NCI-H1417 (cell line): ENCODE data around the gene BST2.

ENCODE experiments used
- DNase-seq, 3 experiments: peaks; one replicate each; lab custom pipeline; 2025; lab: John Stamatoyannopoulos, UW

Gene BST2

GRCh38 chr19:17405250-17406045 lies at the start of gene BST2:
Gene BST2 (minus strand): TSS chr19:17405630. CDS start chr19:17405575, 55 bp downstream.
- DNase-seq: no peak

DNA sequence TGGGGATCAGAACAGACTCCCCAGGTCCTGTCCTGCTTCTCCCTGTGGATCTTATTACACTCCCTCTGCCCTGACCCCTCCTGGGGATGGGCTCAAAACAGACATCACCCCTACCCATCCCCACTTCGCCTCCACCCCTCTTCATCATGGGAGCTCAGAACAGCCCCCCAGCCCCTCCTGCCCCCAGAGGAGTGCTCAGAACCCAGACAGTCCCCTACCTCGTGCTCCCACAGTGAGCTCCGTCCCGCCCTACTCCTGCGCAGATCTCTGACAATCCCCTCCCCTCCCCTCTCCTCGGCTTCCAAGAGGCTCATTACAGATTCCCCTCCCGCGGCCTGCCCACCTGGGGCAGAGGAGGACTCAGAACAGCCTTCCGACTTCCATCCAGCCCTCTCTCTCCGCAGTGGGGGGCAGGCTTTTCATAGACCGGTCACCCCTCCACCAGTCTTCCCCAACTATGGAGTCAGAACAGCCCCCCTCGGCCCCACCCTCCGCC lies 49.2 kb upstream of the BST2 start:
- peak in 1 of 3 experiments; percentile 29 for DNase-seq

- DNase-seq: no peak
These were observed 46.4 kb upstream of the BST2 start for GRCh38 chr19:17451820-17452219.

DNA sequence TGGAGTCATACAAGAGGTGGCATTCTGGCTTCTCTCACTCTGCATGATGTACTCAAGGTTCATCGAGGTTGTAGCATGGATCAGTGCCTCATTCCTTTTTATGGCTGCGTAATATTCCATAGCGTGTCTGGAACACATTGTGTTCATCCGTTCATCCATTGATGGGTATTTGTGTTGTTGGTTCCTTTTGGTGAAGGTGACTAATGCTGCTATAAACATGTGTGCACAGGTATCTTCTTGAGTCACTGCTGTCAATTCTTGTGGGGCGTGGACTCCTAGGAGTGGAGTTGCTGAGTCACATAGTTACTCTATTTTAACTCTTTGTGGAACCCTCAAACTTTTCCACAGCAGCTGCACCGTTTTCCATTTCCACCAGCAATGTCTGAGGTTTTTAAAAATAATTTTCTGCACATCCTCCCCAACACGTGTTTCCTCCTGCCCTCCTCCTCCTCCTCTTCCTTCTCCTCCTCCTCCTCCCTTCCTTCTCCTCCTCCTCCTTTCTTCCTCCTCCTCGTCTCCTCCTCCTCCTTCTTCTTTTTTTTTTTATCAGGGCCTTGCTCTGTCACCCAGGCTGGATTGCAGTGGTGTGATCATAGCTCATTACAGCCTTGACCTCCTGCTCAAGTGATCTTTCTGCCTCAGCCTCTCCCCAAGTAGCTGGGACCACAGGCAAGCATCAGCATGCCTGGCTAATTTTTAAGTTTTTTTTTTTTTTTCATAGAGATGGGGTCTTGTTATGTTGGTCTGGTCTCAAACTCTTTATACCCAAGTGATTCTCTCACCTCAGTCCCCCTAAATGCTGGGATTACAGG lies 45.0 kb upstream of the BST2 start:
- no peak for DNase-seq

- peak in 2 of 3 experiments; percentile 43 to 52 for DNase-seq
These were observed 42.9 kb upstream of the BST2 start, which contains the start of gene TMEM221 for GRCh38 chr19:17448131-17448967. Gene TMEM221 (minus strand): TSS chr19:17448668. CDS start chr19:17448462, 206 bp downstream.

DNA sequence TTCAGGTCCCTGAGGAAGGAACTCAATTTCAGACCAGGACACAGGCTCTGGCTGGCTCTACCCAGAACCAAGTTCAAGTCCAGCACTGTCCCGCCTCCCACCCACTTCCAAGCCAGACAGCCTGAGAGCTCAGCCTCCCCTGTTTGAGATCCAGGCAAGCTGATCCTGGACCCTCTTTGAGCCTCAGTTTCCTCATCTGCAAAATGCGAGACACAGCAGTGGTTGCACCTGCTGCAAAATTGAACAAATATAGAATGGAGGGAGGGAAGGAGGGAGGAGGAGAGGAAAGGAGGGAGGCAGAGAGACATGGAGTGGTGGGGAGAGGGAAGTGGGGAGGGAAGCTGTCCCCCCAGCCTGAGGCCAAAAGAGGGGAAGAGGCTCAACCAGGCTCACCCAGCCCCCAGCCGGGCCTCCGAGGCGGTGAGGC lies 42.3 kb upstream of the BST2 start:
- no peak for DNase-seq

GRCh38 chr19:17445526-17446165 lies 40.2 kb upstream of the BST2 start:
- DNase-seq: no peak

DNA sequence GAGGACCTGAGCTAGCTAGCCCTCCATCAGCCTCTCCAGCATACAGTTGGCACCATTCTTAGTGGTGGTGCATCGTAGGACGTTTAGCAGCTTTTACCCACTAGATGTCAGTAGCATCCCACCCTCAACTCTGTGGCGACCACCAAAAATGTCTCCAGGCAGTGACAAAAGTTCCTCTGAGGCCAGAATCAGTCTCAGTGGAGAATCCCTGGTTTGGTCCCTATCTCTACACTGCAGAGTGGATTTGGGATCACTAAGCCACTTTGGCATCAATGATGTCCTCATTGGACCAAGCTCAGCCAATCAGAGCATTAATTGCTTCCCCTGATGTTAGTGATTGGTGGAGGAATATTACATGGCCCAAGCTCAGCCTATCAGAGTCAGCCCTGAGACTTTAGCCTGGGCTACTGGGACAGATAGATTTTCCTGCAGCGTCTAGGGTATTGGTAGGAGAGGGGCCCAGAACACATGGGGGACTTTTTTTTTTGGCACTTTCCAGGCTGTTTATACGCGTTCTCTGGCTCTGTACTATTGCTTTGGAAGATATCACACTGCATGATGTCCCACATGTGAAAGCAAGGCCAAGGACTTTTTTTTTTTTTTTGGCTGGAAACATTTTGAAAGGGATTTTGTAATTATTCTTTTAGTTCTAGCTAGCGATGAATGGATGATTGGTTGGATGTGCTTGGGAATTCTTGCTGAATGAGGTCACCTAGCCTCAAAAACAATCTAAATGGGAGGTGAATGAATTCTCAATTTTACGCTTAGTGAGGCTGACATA lies 36.0 kb upstream of the BST2 start:
- DNase-seq: peak in 2 of 3 experiments; percentile 5 to 45

DNA sequence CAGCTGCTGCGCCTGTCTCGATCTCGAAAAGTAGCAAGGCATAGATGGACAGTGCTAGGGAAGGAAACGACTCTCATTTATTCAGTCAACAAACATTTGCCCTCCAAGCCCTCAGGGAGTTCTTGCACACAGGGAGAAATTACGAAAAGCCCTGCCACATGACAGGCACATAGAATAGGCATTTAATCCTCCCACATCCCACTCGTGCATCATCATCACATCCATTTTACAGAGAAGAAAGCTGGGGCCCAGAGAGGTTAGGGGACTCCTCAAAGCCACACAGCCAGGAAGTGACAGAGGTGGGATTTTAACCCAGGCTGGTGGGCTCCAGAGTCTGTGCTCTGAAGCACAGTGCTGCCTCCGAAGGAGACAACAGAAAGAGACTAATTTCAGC lies 31.4 kb upstream of the BST2 start:
- no peak for DNase-seq

DNA sequence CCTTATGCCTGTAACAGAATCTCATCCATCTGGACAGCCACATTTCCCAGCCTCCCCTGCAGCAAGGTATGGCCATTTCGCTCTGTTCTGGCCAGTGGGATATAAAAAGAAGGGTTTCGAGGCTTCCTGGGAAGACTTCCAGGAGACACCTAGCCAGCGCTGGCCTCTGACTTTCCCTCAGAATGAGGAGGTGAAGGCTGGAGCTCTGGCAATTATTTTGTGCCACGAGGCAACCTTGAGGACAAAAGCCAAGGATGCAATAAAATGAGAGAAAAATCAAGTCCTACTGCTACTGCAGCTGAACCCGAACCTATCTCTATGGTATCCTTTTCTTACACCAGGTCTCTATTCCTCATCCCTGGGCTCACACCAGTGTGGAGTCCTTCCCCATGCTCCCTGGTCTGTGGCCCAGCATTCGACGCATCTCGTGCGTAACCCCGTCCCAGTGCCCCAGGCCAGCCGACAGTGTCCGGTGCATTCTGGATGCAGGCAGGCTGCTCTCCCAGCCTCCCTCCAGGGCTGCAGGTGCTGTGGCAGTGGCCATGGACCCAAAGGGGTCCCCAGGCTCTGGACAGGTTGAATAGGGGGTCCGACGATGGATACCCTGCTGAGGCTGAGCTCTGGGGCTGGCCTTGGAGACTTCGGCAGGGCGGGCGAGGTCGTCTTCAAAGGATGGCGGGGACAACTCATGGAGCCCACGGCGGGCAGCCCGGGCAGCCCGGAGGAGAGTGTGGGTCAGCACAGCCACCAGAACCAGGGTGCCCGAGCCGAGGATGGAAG lies 30.9 kb upstream of the BST2 start:
- no peak for DNase-seq

DNA sequence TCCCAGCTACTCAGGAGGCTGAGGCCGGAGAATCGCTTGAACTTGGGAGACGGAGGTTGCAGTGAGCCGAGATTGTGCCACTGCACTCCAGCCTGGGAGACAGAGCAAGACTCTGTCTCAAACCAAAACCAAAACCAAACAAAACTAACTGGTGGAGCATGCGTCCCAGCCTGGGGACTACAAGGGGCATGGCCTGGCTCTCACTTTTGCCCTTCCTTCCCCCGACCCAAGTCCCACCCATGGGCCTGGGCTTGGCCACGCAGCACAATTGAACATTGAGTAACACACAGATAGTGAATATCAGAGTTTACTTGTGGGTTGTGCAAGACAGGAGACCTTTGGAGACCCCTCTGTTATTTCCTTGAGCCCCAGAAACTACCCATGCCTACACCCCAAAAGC lies 29.8 kb upstream of the BST2 start:
- DNase-seq: no peak

- no peak for DNase-seq
These were observed 26.0 kb upstream of the BST2 start for GRCh38 chr19:17431417-17431816.

DNA sequence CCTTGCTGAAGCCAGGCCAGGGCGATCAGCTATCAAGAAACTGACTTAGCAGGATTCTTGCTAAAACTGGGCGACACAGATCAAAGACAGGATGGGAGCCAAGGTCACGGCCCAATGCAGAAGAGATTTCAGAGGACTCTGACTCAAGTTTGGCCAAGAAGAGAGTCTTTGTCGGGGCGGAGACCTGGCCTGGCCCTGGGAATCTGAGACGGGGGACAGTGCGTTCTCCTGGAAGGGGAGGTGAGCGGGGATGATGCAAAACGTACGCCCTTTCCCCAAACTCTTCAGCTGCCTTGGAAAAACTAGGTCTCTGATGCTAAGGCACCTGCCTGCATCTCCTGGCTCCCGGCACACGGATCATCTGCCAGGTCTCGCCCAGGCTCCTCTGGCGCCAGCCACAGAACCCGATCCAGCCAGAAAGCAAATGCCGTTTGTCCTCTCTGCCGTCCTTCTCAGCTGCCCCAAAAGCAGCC lies 24.2 kb upstream of the BST2 start:
- DNase-seq: no peak

GRCh38 chr19:17424743-17425365 lies 19.4 kb upstream of the BST2 start:
- peak in 2 of 3 experiments; percentile 13 to 39 for DNase-seq

DNA sequence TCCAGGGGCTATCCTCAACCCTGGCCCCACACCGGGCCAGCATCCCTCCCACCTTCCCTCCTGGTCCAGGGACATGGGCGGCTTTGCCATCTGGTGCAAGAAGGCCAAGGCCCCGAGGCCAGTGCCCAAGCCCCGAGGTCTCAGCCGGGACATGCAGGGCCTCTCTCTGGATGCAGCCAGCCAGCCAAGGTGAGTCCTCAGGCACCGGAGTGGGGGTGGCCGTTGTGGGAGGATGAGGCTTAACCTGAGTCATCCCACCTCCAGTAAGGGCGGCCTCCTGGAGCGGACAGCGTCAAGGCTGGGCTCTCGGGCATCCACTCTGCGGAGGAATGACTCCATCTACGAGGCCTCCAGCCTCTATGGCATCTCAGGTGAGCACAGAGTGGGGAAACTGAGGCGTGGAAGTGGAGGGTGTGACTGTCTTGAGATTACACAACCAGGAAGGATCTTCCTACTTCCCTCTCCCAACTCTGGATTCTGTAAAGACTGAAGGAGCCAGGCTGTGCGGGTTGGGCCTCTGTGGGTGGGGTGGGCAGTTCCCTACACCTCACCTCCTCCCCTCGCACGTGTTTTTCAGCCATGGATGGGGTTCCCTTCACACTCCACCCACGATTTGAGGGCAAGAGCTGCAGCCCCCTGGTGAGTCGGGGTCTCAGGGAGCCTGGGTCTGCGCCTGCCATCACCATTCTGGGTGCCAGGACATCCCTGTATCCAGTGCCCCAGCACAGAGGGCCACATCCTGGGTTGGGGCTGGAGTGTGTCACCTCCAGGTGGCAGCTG lies 18.2 kb upstream of the BST2 start:
- DNase-seq: no peak

GRCh38 chr19:17421942-17422341 lies 16.5 kb upstream of the BST2 start:
- no peak for DNase-seq

- DNase-seq: peak in 1 of 3 experiments; percentile 65
These were observed 15.1 kb upstream of the BST2 start for GRCh38 chr19:17420475-17420924.
